Measurements from ENCODE around the gene SPDYE6. TPM values are rescaled to one million over a fixed set of nuclear protein-coding genes. Genes with fewer than 3 reads are reported as not detected.

The SPDYE6 gene
- polyA plus RNA-seq, 1 donor (not counting 4 experiments of a cell fraction or from before 2014, with no cell fraction given) = not detected

DNA sequence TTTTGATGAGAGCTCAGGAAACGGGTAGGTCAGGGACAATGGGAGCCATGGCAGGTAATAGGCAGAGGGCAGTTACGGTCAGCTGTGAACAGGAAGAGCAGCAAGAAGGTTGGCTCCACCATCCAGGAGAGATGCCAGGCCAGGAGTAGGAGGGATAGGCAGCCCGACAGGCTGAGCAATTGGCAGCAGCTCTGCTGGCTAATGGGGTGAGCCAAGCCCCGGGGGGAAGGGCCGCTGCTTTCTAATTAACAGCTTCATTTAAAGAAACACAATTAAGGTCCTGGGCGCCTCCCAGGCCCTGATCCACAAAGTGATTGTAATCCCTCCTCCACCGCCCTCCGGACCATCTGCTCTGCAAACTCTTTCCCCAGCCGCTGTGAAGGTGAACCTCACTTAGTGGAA, 45.8 kb downstream of the SPDYE6 start:
- no peaks in the 10 kb centered on the region for H3K4me1 ChIP-seq (ENCODE audit: control insufficient read depth, extremely low read depth, insufficient read depth, low read length)
- H3K27ac ChIP-seq (ENCODE audit: control insufficient read depth, insufficient read depth, low read length) = no peak overlapping the region
- FAIRE-seq (no peak), DNase-seq (ENCODE audit: low read depth, low spot score) (no peak)
- H3K79me2 ChIP-seq (ENCODE audit: control insufficient read depth, insufficient read depth, low read length) = no peaks in the 10 kb centered on the region
- dilution Hi-C loops (cut with MboI; ENCODE audit: extremely low pct_ligation_motif_present, low sequenced_read_pairs) = no loop called here
- no peak overlapping the region for H3K4me3 ChIP-seq (ENCODE audit: control insufficient read depth in 2 of 3, extremely low read depth in 1 of 3, insufficient read depth in 2 of 3, low read depth in 1 of 3, low read length in 3 of 3)
- no peak overlapping the region for H2AFZ ChIP-seq (ENCODE audit: control insufficient read depth, low read length)
- TF ChIP-seq EZH2 (IDR thresholded peaks at IDR 0.05; ENCODE audit: low read length) = no peak
- TF ChIP-seq CTCF (optimal IDR thresholded peaks at IDR 0.05 in 1 of 3, IDR thresholded peaks at IDR 0.05 in 1 of 3, conservative IDR thresholded peaks at IDR 0.05 in 1 of 3; ENCODE audit: extremely low read depth in 1 of 3, insufficient read depth in 2 of 3, low read length in 3 of 3) = no peak
- no peaks in the 10 kb centered on the region for H3K36me3 ChIP-seq (ENCODE audit: control insufficient read depth in 2 of 2, extremely low read depth in 1 of 2, insufficient read depth in 2 of 2, low read length in 2 of 2)
- no peaks in the 10 kb centered on the region for H3K9me1 ChIP-seq (ENCODE audit: control insufficient read depth, extremely low read depth, insufficient read depth, low read length)
- H3K9me3 ChIP-seq (ENCODE audit: control insufficient read depth, low read depth, low read length) = no peaks in the 10 kb centered on the region
- no peaks in the 10 kb centered on the region for H3K27me3 ChIP-seq (ENCODE audit: control insufficient read depth, extremely low read depth, insufficient read depth, low read length)
- H3K9ac ChIP-seq (ENCODE audit: control insufficient read depth, extremely low read depth, insufficient read depth, low read length) = no peak overlapping the region
- no peak overlapping the region for H3K4me2 ChIP-seq (ENCODE audit: control insufficient read depth, extremely low read depth, insufficient read depth, low read depth, low read length)
- no peaks in the 10 kb centered on the region for H4K20me1 ChIP-seq (ENCODE audit: control insufficient read depth, extremely low read depth, insufficient read depth, low read length)

DNA sequence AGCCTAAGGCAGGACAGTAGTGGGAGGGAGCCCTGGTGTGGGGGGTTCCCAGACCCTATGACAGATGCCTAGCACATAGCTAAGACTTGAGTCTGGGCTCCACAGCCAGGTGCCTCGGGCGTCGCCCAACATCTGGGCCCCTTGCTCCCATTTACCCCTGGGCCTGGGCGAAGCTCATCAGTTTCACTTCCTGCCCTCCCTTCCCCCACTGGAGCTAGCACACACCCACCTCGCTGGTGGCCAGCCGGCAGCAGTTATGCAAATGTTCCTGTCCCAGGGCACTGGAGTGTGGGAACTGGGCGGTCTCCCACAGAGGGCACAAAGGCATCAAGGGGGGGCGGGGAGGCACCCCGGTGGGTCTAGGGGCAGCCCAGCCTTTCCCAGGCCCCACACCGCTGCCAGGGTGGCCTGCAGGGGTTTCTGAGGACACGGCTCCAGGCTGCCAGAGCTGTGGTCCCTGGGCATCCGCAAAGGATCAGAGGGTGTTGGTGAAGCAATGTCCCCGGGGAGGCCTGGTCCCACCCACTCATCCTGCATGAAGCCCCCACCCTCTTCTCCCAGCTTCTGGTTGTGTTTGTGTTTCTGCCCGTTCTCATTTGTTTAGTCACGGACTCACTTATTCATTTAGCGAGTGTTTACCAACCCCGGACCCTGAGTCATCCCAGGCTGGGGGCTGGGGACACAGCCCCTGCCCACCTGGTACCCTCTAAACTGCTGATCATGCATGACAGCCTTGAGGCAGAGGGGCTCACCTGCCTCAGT, 49.1 kb downstream of the SPDYE6 start:
- Histone ChIP-seq H3K4me1 (ENCODE audit: control insufficient read depth, extremely low read depth, insufficient read depth, low read length) (no peaks in the 10 kb centered on the region), H4K20me1 (ENCODE audit: control insufficient read depth, extremely low read depth, insufficient read depth, low read length) (no peaks in the 10 kb centered on the region), H3K36me3 (ENCODE audit: control insufficient read depth in 2 of 2, extremely low read depth in 1 of 2, insufficient read depth in 2 of 2, low read length in 2 of 2) (no peaks in the 10 kb centered on the region), H2AFZ (ENCODE audit: control insufficient read depth, low read length) (no peak overlapping the region), H3K79me2 (ENCODE audit: control insufficient read depth, insufficient read depth, low read length) (no peaks in the 10 kb centered on the region), H3K27me3 (ENCODE audit: control insufficient read depth, extremely low read depth, insufficient read depth, low read length) (no peaks in the 10 kb centered on the region), H3K9ac (ENCODE audit: control insufficient read depth, extremely low read depth, insufficient read depth, low read length) (no peak overlapping the region), H3K9me1 (ENCODE audit: control insufficient read depth, extremely low read depth, insufficient read depth, low read length) (no peaks in the 10 kb centered on the region), H3K9me3 (ENCODE audit: control insufficient read depth, low read depth, low read length) (no peaks in the 10 kb centered on the region), H3K4me2 (ENCODE audit: control insufficient read depth, extremely low read depth, insufficient read depth, low read depth, low read length) (no peak overlapping the region), H3K27ac (ENCODE audit: control insufficient read depth, insufficient read depth, low read length) (no peak overlapping the region), H3K4me3 (ENCODE audit: control insufficient read depth in 2 of 3, extremely low read depth in 1 of 3, insufficient read depth in 2 of 3, low read depth in 1 of 3, low read length in 3 of 3) (no peak overlapping the region)
- no peak for TF ChIP-seq CTCF (optimal IDR thresholded peaks at IDR 0.05 in 1 of 3, IDR thresholded peaks at IDR 0.05 in 1 of 3, conservative IDR thresholded peaks at IDR 0.05 in 1 of 3; ENCODE audit: extremely low read depth in 1 of 3, insufficient read depth in 2 of 3, low read length in 3 of 3)
- no peak for TF ChIP-seq EZH2 (IDR thresholded peaks at IDR 0.05; ENCODE audit: low read length)
- dilution Hi-C loops (cut with MboI; ENCODE audit: extremely low pct_ligation_motif_present, low sequenced_read_pairs) = no loop called here
- DNase-seq (ENCODE audit: low read depth, low spot score) (no peak), FAIRE-seq (no peak)
